Osteocyte (in vitro differentiated cells): Measurements from ENCODE around the gene CDH26. TPM values are rescaled to one million over a fixed set of nuclear protein-coding genes. Genes with fewer than 3 reads are reported as not detected.

Experiments used
- DNase-seq: peaks from one replicate; pipeline ENCODE4 v3.0.0; 2021; ENCODE audit warnings: mixed read lengths; ENCODE audit not compliant: unreplicated experiment; ENCODE audit errors: extremely low spot score
- H3K27ac Mint-ChIP-seq: one replicate; pipeline ENCODE4 v1.8.0; 2021; ENCODE audit warnings: mild to moderate bottlenecking, mixed read lengths; ENCODE audit not compliant: unreplicated experiment
- H3K27me3 Mint-ChIP-seq: one replicate; pipeline ENCODE4 v1.8.0; 2021; ENCODE audit warnings: mixed read lengths; ENCODE audit not compliant: unreplicated experiment
- H3K36me3 Mint-ChIP-seq: one replicate; pipeline ENCODE4 v1.8.0; 2021; ENCODE audit warnings: mixed read lengths; ENCODE audit not compliant: unreplicated experiment
- H3K4me1 Mint-ChIP-seq: one replicate; pipeline ENCODE4 v1.8.0; 2021; ENCODE audit warnings: mixed read lengths; ENCODE audit not compliant: unreplicated experiment
- H3K4me3 Mint-ChIP-seq: one replicate; pipeline ENCODE4 v1.8.0; 2021; ENCODE audit warnings: mild to moderate bottlenecking, moderate library complexity, mixed read lengths; ENCODE audit not compliant: unreplicated experiment
- H3K9me3 Mint-ChIP-seq: one replicate; pipeline ENCODE4 v1.8.0; 2021; ENCODE audit warnings: mixed read lengths; ENCODE audit not compliant: unreplicated experiment
- CTCF ChIP-seq: fragments of 200-600 bp; sonication (generic); IDR thresholded peaks from 2 replicates; pipeline ENCODE4 v1.5.0; 2021; ENCODE audit warnings: antibody characterized with exemption, mild to moderate bottlenecking, moderate library complexity
- total RNA-seq: library from RNA; stranded (reverse); gene quantifications from 2 replicates; pipeline ENCODE4 v1.2.1, GENCODE V29; 2021

CDH26 gene
- total RNA-seq, 1 donor from 2014 or later, result 0.46 TPM

- Mint-ChIP-seq H3K27ac (no peak overlapping the region), H3K4me3 (no peak overlapping the region), H3K27me3 (peaks cover 19% of the 10 kb centered on the region), H3K9me3 (peaks cover 6% of the 10 kb centered on the region), H3K4me1 (no peaks in the 10 kb centered on the region), H3K36me3 (no peaks in the 10 kb centered on the region)
- DNase-seq, result peak; percentile 57
- no peak for TF ChIP-seq CTCF
Measured at GRCh38 chr20:60010689-60011458, 52.7 kb downstream of the CDH26 start.

- H3K36me3 Mint-ChIP-seq, result no peaks in the 10 kb centered on the region
- H3K27me3 Mint-ChIP-seq, result peaks cover 23% of the 10 kb centered on the region
- H3K9me3 Mint-ChIP-seq, result peaks cover 14% of the 10 kb centered on the region
- no peak for TF ChIP-seq CTCF
- DNase-seq, result peak; percentile 70
- no peaks in the 10 kb centered on the region for H3K4me1 Mint-ChIP-seq
- H3K27ac Mint-ChIP-seq, result no peak overlapping the region
- H3K4me3 Mint-ChIP-seq, result no peak overlapping the region
Measured at GRCh38 chr20:60011512-60012507, 53.6 kb downstream of the CDH26 start.

- no peak overlapping the region for H3K27ac Mint-ChIP-seq
- no peaks in the 10 kb centered on the region for H3K36me3 Mint-ChIP-seq
- DNase-seq, result no peak
- no peak overlapping the region for H3K4me3 Mint-ChIP-seq
- peaks cover 34% of the 10 kb centered on the region for H3K27me3 Mint-ChIP-seq
- TF ChIP-seq CTCF, result no peak
- peaks cover 14% of the 10 kb centered on the region for H3K9me3 Mint-ChIP-seq
- H3K4me1 Mint-ChIP-seq, result no peaks in the 10 kb centered on the region
Measured at GRCh38 chr20:60013296-60014139, 55.3 kb downstream of the CDH26 start.

GRCh38 chr20:60016406-60016805, 58.2 kb downstream of the CDH26 start:
- no peak for DNase-seq
- TF ChIP-seq CTCF, result no peak
- Mint-ChIP-seq H3K27me3 (peaks cover 41% of the 10 kb centered on the region), H3K4me1 (no peaks in the 10 kb centered on the region), H3K4me3 (no peak overlapping the region), H3K36me3 (no peaks in the 10 kb centered on the region), H3K27ac (no peak overlapping the region), H3K9me3 (peaks cover 18% of the 10 kb centered on the region)
